MG63 (cell line): ENCODE data around the gene PIGL. TPM values are rescaled to one million over a fixed set of nuclear protein-coding genes. Genes with fewer than 3 reads are reported as not detected.

Experiments
- DNase-seq: peaks from one replicate; pipeline ENCODE4 v3.0.0-alpha.2; 2020
- H3K27me3 ChIP-seq: fragments of 250-450 bp; sonication (Bioruptor Pico); 2 replicates; pipeline ENCODE4 v1.5.1; 2020; ENCODE audit warnings: mild to moderate bottlenecking, moderate library complexity
- H3K36me3 ChIP-seq: fragments of 250-450 bp; sonication (Bioruptor Pico); 2 replicates; pipeline ENCODE4 v1.5.1; 2020; ENCODE audit warnings: mild to moderate bottlenecking, moderate library complexity
- H3K4me3 ChIP-seq: fragments of 250-450 bp; sonication (Bioruptor Pico); 2 replicates; pipeline ENCODE4 v1.5.1; 2020; ENCODE audit warnings: mild to moderate bottlenecking, moderate library complexity
- H3K9me3 ChIP-seq: fragments of 250-450 bp; sonication (Bioruptor Pico); 2 replicates; pipeline ENCODE4 v1.5.1; 2020; ENCODE audit warnings: mild to moderate bottlenecking, moderate library complexity
- total RNA-seq: library from RNA; depleted of rRNA; stranded (reverse); fragments of >200 nt; shearing (Covaris generic); gene quantifications from 2 replicates; pipeline ENCODE4 v1.2.3, GENCODE V29; 2014; ENCODE audit warnings: low replicate concordance

PIGL gene
- total RNA-seq, 1 experiment from 2014 or later: 19.0 TPM

- no peak for DNase-seq
- Histone ChIP-seq H3K36me3 (no peaks in the 10 kb centered on the region), H3K4me3 (no peak overlapping the region), H3K27me3 (no peaks in the 10 kb centered on the region), H3K9me3 (no peaks in the 10 kb centered on the region)
These were observed 96.4 kb downstream of the PIGL start for GRCh38 chr17:16313139-16314090.

- no peaks in the 10 kb centered on the region for H3K9me3 ChIP-seq
- no peaks in the 10 kb centered on the region for H3K36me3 ChIP-seq
- no peaks in the 10 kb centered on the region for H3K27me3 ChIP-seq
- DNase-seq: no peak
- H3K4me3 ChIP-seq: no peak overlapping the region
These were observed 97.2 kb downstream of the PIGL start for GRCh38 chr17:16314189-16314588.

GRCh38 chr17:16314859-16315258 lies 97.8 kb downstream of the PIGL start:
- DNase-seq: no peak
- H3K36me3 ChIP-seq: no peaks in the 10 kb centered on the region

GRCh38 chr17:16319969-16320368 lies 103.0 kb downstream of the PIGL start:
- no peak for DNase-seq
- Histone ChIP-seq H3K36me3 (no peaks in the 10 kb centered on the region), H3K27me3 (no peaks in the 10 kb centered on the region)

More at GRCh38 chr17:16314859-16315258, 97.8 kb downstream of the PIGL start:
- no peaks in the 10 kb centered on the region for H3K9me3 ChIP-seq
- no peak overlapping the region for H3K4me3 ChIP-seq
- H3K27me3 ChIP-seq: no peaks in the 10 kb centered on the region

GRCh38 chr17:16322636-16323035 lies 105.6 kb downstream of the PIGL start:
- DNase-seq: no peak
- Histone ChIP-seq H3K4me3 (no peak overlapping the region), H3K9me3 (no peaks in the 10 kb centered on the region), H3K27me3 (no peaks in the 10 kb centered on the region), H3K36me3 (no peaks in the 10 kb centered on the region; the same call in 1 of the 2 replicates)

More at GRCh38 chr17:16319969-16320368, 103.0 kb downstream of the PIGL start:
- H3K9me3 ChIP-seq: no peaks in the 10 kb centered on the region
- no peak overlapping the region for H3K4me3 ChIP-seq

- Histone ChIP-seq H3K9me3 (no peaks in the 10 kb centered on the region), H3K4me3 (no peak overlapping the region), H3K36me3 (no peaks in the 10 kb centered on the region; the same call in 1 of the 2 replicates), H3K27me3 (no peaks in the 10 kb centered on the region)
- DNase-seq: no peak
These were observed 109.0 kb downstream of the PIGL start for GRCh38 chr17:16325964-16326363.

GRCh38 chr17:16327018-16327417 lies 110.0 kb downstream of the PIGL start:
- no peaks in the 10 kb centered on the region for H3K9me3 ChIP-seq
- no peak overlapping the region for H3K4me3 ChIP-seq
- H3K36me3 ChIP-seq: no peaks in the 10 kb centered on the region; the same call in 1 of the 2 replicates
- no peaks in the 10 kb centered on the region for H3K27me3 ChIP-seq
- no peak for DNase-seq

GRCh38 chr17:16328997-16329396 lies 112.0 kb downstream of the PIGL start:
- Histone ChIP-seq H3K9me3 (no peaks in the 10 kb centered on the region), H3K36me3 (no peaks in the 10 kb centered on the region; the same call in 1 of the 2 replicates), H3K4me3 (no peak overlapping the region), H3K27me3 (no peaks in the 10 kb centered on the region)
- no peak for DNase-seq

GRCh38 chr17:16329519-16330271 lies 112.7 kb downstream of the PIGL start:
- no peaks in the 10 kb centered on the region; the same call in 1 of the 2 replicates for H3K36me3 ChIP-seq
- peak; percentile 51 for DNase-seq
- no peaks in the 10 kb centered on the region for H3K9me3 ChIP-seq
- no peak overlapping the region for H3K4me3 ChIP-seq
- no peaks in the 10 kb centered on the region for H3K27me3 ChIP-seq

- DNase-seq: no peak
- H3K4me3 ChIP-seq: no peak overlapping the region
- H3K36me3 ChIP-seq: no peaks in the 10 kb centered on the region; the same call in 1 of the 2 replicates
- H3K9me3 ChIP-seq: no peaks in the 10 kb centered on the region
- H3K27me3 ChIP-seq: no peaks in the 10 kb centered on the region
These were observed 121.4 kb downstream of the PIGL start for GRCh38 chr17:16338391-16338790.

- DNase-seq: no peak
- Histone ChIP-seq H3K4me3 (no peak overlapping the region), H3K27me3 (no peaks in the 10 kb centered on the region), H3K9me3 (no peaks in the 10 kb centered on the region), H3K36me3 (peaks cover 4% of the 10 kb centered on the region; the same call in 1 of the 2 replicates)
These were observed 122.4 kb downstream of the PIGL start for GRCh38 chr17:16339402-16339801.

GRCh38 chr17:16339959-16340358 lies 122.9 kb downstream of the PIGL start:
- Histone ChIP-seq H3K9me3 (no peaks in the 10 kb centered on the region), H3K36me3 (peaks cover 4% of the 10 kb centered on the region; the same call in 1 of the 2 replicates)
- DNase-seq: no peak

GRCh38 chr17:16342979-16343378 lies 126.0 kb downstream of the PIGL start:
- H3K27me3 ChIP-seq: no peaks in the 10 kb centered on the region
- DNase-seq: peak; percentile 93
- no peaks in the 10 kb centered on the region for H3K9me3 ChIP-seq
- H3K36me3 ChIP-seq: peaks cover 4% of the 10 kb centered on the region; the same call in 1 of the 2 replicates
- H3K4me3 ChIP-seq: no peak overlapping the region

More at GRCh38 chr17:16339959-16340358, 122.9 kb downstream of the PIGL start:
- no peak overlapping the region for H3K4me3 ChIP-seq
- H3K27me3 ChIP-seq: no peaks in the 10 kb centered on the region

GRCh38 chr17:16343569-16343968 lies 126.6 kb downstream of the PIGL start:
- H3K27me3 ChIP-seq: no peaks in the 10 kb centered on the region
- DNase-seq: no peak
- H3K36me3 ChIP-seq: peaks cover 4% of the 10 kb centered on the region; the same call in 1 of the 2 replicates
- H3K4me3 ChIP-seq: no peak overlapping the region
- H3K9me3 ChIP-seq: no peaks in the 10 kb centered on the region

- Histone ChIP-seq H3K9me3 (no peaks in the 10 kb centered on the region), H3K36me3 (peaks cover 4% of the 10 kb centered on the region; the same call in 1 of the 2 replicates), H3K27me3 (no peaks in the 10 kb centered on the region), H3K4me3 (no peak overlapping the region)
- no peak for DNase-seq
These were observed 128.6 kb downstream of the PIGL start for GRCh38 chr17:16345565-16345964.

GRCh38 chr17:16346721-16347271 lies 129.8 kb downstream of the PIGL start:
- no peak for DNase-seq
- Histone ChIP-seq H3K9me3 (no peaks in the 10 kb centered on the region), H3K36me3 (peaks cover 4% of the 10 kb centered on the region; the same call in 1 of the 2 replicates), H3K4me3 (no peak overlapping the region), H3K27me3 (no peaks in the 10 kb centered on the region)

- Histone ChIP-seq H3K36me3 (peaks cover 4% of the 10 kb centered on the region; the same call in 1 of the 2 replicates), H3K4me3 (no peak overlapping the region), H3K9me3 (no peaks in the 10 kb centered on the region), H3K27me3 (no peaks in the 10 kb centered on the region)
- DNase-seq: no peak
These were observed 131.6 kb downstream of the PIGL start for GRCh38 chr17:16348586-16348985.
